HFFc6 (cell line): Measurements from ENCODE around the gene HOMER3. TPM values are rescaled to one million over a fixed set of nuclear protein-coding genes. Genes with fewer than 3 reads are reported as not detected.

Experiments used
- DNase-seq: peaks from one replicate; pipeline ENCODE4 v3.0.0-alpha.2; 2018
- H3K27ac Mint-ChIP-seq: 2 replicates; pipeline ENCODE4 v1.8.0; 2020; ENCODE audit warnings: mild to moderate bottlenecking, mixed read lengths
- H3K27me3 Mint-ChIP-seq: 2 replicates; pipeline ENCODE4 v1.8.0; 2021; ENCODE audit warnings: mild to moderate bottlenecking, moderate library complexity, mixed read lengths; ENCODE audit not compliant: insufficient read depth
- H3K36me3 Mint-ChIP-seq: 2 replicates; pipeline ENCODE4 v1.8.0; 2021; ENCODE audit warnings: low read depth, mixed read lengths
- H3K4me1 Mint-ChIP-seq: 2 replicates; pipeline ENCODE4 v1.8.0; 2020; ENCODE audit warnings: low read depth, mixed read lengths
- H3K4me3 Mint-ChIP-seq: 2 replicates; pipeline ENCODE4 v1.8.0; 2020; ENCODE audit warnings: mild to moderate bottlenecking, moderate library complexity, mixed read lengths
- H3K9me3 Mint-ChIP-seq: 2 replicates; pipeline ENCODE4 v1.8.0; 2020; ENCODE audit warnings: mild to moderate bottlenecking, mixed read lengths
- total RNA-seq, 6 experiments: library from RNA; stranded (reverse); fragmentation: NEBNext Ultra II Directional; extraction: Animal tissue kit (Norgen Biotek cat#: 25700); gene quantifications; 2 replicates in 1 of 6; 3 replicates in 5 of 6; pipeline ENCODE4 v1.2.3, GENCODE V29; 2021
- TF ChIP-seq, protein P1 (sequence below): fragments of 200-600 bp; sonication (generic); IDR thresholded peaks from 2 replicates; pipeline ENCODE4 v1.5.0; 2021; ENCODE audit warnings: antibody characterized with exemption, mild to moderate bottlenecking

The HOMER3 gene
- total RNA-seq, 6 experiments from 2014 or later, result 68.1 to 89.1 (median 77.9) TPM

DNA sequence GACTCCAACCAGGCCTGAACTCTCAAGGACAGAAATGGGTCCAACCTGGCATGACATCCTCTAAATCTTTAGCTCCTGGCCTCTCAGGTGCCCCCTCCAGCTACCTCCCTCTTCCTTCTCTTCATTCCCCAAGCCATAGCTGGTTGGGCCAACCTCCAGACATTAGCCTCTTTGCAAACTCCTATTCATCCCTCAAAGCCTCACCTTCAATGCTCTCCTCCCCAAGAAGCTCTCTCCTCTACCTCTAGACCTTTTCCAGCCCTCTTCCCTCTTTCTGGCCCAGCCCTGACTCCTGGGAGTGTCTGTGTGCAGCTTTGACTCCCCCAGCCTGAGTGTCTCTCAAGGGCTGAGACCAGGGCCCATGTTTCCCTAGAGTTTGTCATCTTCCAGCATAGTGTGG lies 5.3 kb upstream of the HOMER3 start:
- H3K27me3 Mint-ChIP-seq, result peaks cover 1% of the 10 kb centered on the region; the same call in 1 of the 2 replicates
- peaks cover 12% of the 10 kb centered on the region for H3K4me1 Mint-ChIP-seq
- no peak for DNase-seq
- no peaks in the 10 kb centered on the region for H3K9me3 Mint-ChIP-seq
- no peak overlapping the region for H3K27ac Mint-ChIP-seq
- TF ChIP-seq, protein P1, sequence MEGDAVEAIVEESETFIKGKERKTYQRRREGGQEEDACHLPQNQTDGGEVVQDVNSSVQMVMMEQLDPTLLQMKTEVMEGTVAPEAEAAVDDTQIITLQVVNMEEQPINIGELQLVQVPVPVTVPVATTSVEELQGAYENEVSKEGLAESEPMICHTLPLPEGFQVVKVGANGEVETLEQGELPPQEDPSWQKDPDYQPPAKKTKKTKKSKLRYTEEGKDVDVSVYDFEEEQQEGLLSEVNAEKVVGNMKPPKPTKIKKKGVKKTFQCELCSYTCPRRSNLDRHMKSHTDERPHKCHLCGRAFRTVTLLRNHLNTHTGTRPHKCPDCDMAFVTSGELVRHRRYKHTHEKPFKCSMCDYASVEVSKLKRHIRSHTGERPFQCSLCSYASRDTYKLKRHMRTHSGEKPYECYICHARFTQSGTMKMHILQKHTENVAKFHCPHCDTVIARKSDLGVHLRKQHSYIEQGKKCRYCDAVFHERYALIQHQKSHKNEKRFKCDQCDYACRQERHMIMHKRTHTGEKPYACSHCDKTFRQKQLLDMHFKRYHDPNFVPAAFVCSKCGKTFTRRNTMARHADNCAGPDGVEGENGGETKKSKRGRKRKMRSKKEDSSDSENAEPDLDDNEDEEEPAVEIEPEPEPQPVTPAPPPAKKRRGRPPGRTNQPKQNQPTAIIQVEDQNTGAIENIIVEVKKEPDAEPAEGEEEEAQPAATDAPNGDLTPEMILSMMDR, result no peak
- peaks cover 11% of the 10 kb centered on the region for H3K36me3 Mint-ChIP-seq
- H3K4me3 Mint-ChIP-seq, result no peak overlapping the region

DNA sequence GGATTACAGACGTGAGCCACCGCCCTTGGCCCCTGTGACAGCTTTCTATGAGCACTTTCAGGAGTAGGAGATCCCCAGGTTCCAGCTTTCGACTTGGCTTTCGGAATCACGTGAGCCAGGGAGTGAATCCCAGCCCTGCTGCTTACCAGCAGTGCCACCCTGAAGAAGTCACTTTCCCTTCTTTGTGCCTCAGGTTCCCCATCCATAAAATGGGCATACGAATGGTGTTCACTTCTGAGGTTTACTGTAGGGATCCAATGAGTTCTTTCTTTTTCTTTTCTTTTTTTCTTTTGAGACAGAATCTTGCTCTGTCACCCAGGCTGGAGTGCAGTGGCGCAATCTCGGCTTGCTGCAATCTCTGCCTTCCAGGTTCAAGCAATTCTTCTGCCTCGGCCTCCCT lies 4.3 kb upstream of the HOMER3 start:
- Mint-ChIP-seq H3K4me3 (no peak overlapping the region), H3K9me3 (no peaks in the 10 kb centered on the region), H3K36me3 (peaks cover 11% of the 10 kb centered on the region), H3K27me3 (peaks cover 1% of the 10 kb centered on the region; the same call in 1 of the 2 replicates), H3K27ac (no peak overlapping the region), H3K4me1 (peaks cover 9% of the 10 kb centered on the region)
- DNase-seq, result no peak
- TF ChIP-seq, protein P1, result no peak

DNA sequence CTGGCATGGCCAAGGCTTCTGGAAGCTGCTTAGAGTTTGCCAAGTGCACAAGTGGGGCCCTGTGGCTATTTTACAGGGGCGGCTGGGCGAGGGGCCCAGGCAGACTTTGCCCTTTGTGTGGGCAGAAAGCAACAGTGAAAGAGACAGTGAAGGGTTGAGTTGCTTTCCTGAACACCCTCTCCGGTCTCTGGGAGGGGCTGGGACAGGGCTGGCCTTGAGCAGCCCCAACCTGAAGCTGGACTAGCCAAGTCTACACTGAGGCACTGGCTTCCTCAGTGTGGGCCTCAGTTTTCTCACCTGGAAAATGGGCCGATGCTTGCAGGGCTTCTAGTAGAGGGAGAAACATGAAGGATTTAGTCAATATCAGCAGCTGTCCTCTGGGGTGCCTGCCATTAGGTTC lies 2.4 kb upstream of the HOMER3 start:
- H3K4me1 Mint-ChIP-seq, result peaks cover 21% of the 10 kb centered on the region
- peaks cover 11% of the 10 kb centered on the region for H3K36me3 Mint-ChIP-seq
- TF ChIP-seq, protein P1, result no peak
- H3K9me3 Mint-ChIP-seq, result no peaks in the 10 kb centered on the region
- H3K27ac Mint-ChIP-seq, result no peak overlapping the region
- no peak overlapping the region for H3K4me3 Mint-ChIP-seq
- peaks cover 3% of the 10 kb centered on the region for H3K27me3 Mint-ChIP-seq
- DNase-seq, result no peak

DNA sequence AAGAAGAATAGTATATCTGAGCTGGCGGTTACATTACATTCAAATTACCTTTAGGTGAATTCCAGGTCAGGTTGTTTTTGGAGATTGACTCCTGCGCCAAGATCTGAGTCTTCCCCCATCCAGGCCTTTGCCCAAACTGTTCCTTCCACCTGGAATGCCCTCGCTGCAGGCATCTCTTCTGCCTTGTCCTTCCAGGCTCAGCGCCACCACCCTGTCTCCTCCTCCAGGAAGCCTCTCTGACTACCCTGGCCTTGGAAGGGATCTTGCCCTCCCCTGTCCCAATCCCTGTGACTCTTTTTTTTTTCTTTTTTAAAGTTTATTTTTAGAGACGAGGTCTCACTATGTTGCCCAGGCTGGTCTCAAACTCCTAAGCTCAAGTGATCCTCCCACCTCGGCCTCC lies 1.7 kb upstream of the HOMER3 start:
- Mint-ChIP-seq H3K9me3 (no peaks in the 10 kb centered on the region), H3K4me3 (no peak overlapping the region), H3K36me3 (peaks cover 13% of the 10 kb centered on the region), H3K4me1 (peaks cover 21% of the 10 kb centered on the region), H3K27me3 (peaks cover 2% of the 10 kb centered on the region; the same call in 1 of the 2 replicates), H3K27ac (no peak overlapping the region)
- no peak for DNase-seq
- TF ChIP-seq, protein P1, result no peak

DNA sequence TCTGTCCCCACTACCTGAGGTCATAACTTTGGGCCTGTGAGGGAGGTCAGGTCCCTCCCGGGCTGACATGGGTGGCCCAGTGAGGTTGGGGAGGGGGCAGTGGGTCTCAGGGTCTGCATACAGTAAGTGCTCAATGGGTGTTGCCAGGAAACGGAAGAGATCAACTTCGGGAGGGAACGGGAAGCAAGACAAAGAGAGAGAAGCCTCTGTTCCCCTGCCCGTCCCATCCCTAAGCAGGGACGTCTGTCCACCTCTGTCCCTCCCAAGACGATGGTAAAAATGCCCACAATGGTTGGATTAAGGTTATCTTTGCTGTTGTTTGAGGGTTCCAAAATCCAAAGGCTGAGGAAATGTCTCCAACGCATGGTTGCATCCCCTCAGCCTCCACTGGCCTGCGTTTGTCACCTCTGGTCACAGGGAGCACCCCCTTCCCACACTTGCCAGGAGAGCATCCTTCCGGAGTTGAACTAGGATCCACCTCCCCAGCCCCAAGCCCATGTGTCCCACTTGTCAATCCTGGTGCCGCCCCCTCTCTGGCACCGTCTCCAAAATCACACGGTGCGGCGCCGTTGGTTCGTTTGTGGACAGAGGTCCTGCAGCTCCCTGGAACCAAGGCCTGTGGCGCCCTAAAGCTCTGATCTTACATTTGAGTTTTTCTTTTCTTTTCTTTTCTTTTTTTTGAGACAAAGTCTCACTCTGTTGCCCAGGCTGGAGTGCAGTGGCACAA lies 774 bp upstream of the HOMER3 start:
- peak overlapping the region; percentile 85 for H3K4me3 Mint-ChIP-seq
- peaks cover 2% of the 10 kb centered on the region; the same call in 1 of the 2 replicates for H3K27me3 Mint-ChIP-seq
- H3K27ac Mint-ChIP-seq, result peak overlapping the region; percentile 74
- H3K36me3 Mint-ChIP-seq, result peaks cover 15% of the 10 kb centered on the region
- peaks cover 21% of the 10 kb centered on the region for H3K4me1 Mint-ChIP-seq
- TF ChIP-seq, protein P1, result no peak; the same call in 1 of the 2 replicates
- DNase-seq, result no peak
- H3K9me3 Mint-ChIP-seq, result no peaks in the 10 kb centered on the region
